ENCODE measurements around the gene HERPUD2.

Gene HERPUD2

DNA sequence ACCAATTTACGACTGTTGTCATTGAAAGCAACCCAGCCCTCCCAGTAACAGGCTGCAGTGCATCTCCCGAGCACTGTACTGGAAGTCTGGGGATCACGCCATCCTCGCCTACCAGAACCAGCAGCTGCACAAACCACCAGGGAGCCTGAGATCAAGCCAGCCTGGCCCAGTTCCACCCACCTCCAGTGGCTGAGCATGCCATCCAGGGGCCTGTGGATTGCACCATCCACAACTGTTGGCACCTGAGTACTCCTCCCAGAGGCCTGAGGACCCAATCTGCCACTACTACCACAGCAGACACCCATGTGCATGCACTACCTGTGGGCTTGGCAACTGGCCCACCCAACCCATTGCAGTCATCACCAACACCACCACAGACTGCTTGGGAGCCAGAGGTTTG, 44.2 kb downstream of the HERPUD2 start:
- DNase-seq (no peak), ATAC-seq (ENCODE audit: insufficient read depth, low read depth) (no peak)
- H3K27ac ChIP-seq (ENCODE audit: low read length) = no peak overlapping the region
- no peaks in the 10 kb centered on the region for H3K27me3 ChIP-seq (ENCODE audit: insufficient read depth, low read length, poor library complexity)
- H3K9me3 ChIP-seq (ENCODE audit: insufficient read depth, low read length, severe bottlenecking) = no peaks in the 10 kb centered on the region
- no peak overlapping the region for H2AFZ ChIP-seq (ENCODE audit: low read depth, low read length)
- peaks cover 11% of the 10 kb centered on the region; the same call in 1 of the 2 replicates for H4K20me1 ChIP-seq (ENCODE audit: insufficient read depth, low read length)
- H3K79me2 ChIP-seq (ENCODE audit: insufficient read depth, low read length) = peaks cover 32% of the 10 kb centered on the region
- H3K4me1 ChIP-seq (ENCODE audit: insufficient read depth, low read length) = no peaks in the 10 kb centered on the region
- no peak for TF ChIP-seq EZH2 (IDR thresholded peaks at IDR 0.05; ENCODE audit: borderline replicate concordance, low read depth, low read length, severe bottlenecking)
- TF ChIP-seq, protein P1, sequence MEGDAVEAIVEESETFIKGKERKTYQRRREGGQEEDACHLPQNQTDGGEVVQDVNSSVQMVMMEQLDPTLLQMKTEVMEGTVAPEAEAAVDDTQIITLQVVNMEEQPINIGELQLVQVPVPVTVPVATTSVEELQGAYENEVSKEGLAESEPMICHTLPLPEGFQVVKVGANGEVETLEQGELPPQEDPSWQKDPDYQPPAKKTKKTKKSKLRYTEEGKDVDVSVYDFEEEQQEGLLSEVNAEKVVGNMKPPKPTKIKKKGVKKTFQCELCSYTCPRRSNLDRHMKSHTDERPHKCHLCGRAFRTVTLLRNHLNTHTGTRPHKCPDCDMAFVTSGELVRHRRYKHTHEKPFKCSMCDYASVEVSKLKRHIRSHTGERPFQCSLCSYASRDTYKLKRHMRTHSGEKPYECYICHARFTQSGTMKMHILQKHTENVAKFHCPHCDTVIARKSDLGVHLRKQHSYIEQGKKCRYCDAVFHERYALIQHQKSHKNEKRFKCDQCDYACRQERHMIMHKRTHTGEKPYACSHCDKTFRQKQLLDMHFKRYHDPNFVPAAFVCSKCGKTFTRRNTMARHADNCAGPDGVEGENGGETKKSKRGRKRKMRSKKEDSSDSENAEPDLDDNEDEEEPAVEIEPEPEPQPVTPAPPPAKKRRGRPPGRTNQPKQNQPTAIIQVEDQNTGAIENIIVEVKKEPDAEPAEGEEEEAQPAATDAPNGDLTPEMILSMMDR (IDR thresholded peaks at IDR 0.05; ENCODE audit: borderline replicate concordance, extremely low read depth, low read length, poor library complexity, severe bottlenecking) = no peak
- no peak overlapping the region for H3K4me3 ChIP-seq (ENCODE audit: low read depth in 1 of 2, low read length in 2 of 2)
- no peak overlapping the region for H3K9ac ChIP-seq (ENCODE audit: low read depth, low read length)
- no peak overlapping the region for H3K4me2 ChIP-seq (ENCODE audit: insufficient read depth, low read length)
- peaks cover 14% of the 10 kb centered on the region for H3K36me3 ChIP-seq (ENCODE audit: insufficient read depth, low read length)

DNA sequence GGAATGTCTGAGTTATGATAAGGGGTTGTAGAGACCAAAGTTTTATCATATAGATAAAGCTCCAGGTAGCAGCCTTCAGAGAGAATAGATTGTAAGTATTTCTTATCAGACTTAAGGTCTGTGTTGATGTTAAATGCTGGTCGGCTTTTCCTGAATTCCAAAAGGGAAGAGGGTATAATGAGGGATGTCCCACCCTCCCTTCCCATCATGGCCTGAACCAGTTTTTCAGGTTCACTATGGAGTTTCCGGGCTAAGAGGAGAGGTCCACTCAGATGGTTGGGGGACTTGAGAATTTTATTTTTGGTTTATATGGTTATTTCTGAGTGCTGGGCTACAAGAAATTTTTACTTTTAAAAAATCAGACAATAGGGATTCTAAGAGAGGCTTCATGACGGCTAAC, 45.2 kb downstream of the HERPUD2 start:
- Histone ChIP-seq H3K4me1 (ENCODE audit: insufficient read depth, low read length) (no peaks in the 10 kb centered on the region), H4K20me1 (ENCODE audit: insufficient read depth, low read length) (peaks cover 14% of the 10 kb centered on the region), H3K27me3 (ENCODE audit: insufficient read depth, low read length, poor library complexity) (no peaks in the 10 kb centered on the region), H3K9ac (ENCODE audit: low read depth, low read length) (no peak overlapping the region), H3K79me2 (ENCODE audit: insufficient read depth, low read length) (peaks cover 30% of the 10 kb centered on the region), H3K4me3 (ENCODE audit: low read depth in 1 of 2, low read length in 2 of 2) (no peak overlapping the region), H3K4me2 (ENCODE audit: insufficient read depth, low read length) (no peak overlapping the region), H3K9me3 (ENCODE audit: insufficient read depth, low read length, severe bottlenecking) (no peaks in the 10 kb centered on the region), H3K36me3 (ENCODE audit: insufficient read depth, low read length) (peaks cover 14% of the 10 kb centered on the region), H3K27ac (ENCODE audit: low read length) (no peak overlapping the region), H2AFZ (ENCODE audit: low read depth, low read length) (no peak overlapping the region)
- DNase-seq (no peak), ATAC-seq (ENCODE audit: insufficient read depth, low read depth) (no peak)
- no peak for TF ChIP-seq EZH2 (IDR thresholded peaks at IDR 0.05; ENCODE audit: borderline replicate concordance, low read depth, low read length, severe bottlenecking)
- TF ChIP-seq, protein P1 (IDR thresholded peaks at IDR 0.05; ENCODE audit: borderline replicate concordance, extremely low read depth, low read length, poor library complexity, severe bottlenecking) = no peak

DNA sequence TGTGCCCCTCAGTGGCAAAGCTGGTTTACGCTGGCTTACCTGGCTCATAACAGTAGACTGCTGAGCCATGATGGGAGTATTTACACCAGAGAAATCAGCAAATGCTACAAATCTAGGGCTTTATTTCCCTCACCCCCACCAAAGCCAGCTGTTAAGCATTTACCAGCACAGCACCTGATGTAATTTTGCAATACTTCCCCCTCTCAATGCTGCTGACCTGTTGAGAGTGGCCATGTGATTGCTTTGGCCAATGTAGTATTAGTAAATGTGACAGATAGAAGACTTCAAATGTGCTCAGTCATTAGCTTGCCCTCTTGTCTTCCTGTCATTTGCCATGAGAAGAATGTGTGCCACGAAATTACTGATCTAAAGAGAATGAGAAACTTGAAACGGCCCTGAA, 46.6 kb downstream of the HERPUD2 start:
- Histone ChIP-seq H3K27ac (ENCODE audit: low read length) (no peak overlapping the region), H3K36me3 (ENCODE audit: insufficient read depth, low read length) (peaks cover 12% of the 10 kb centered on the region), H3K27me3 (ENCODE audit: insufficient read depth, low read length, poor library complexity) (no peaks in the 10 kb centered on the region), H3K4me3 (ENCODE audit: low read depth in 1 of 2, low read length in 2 of 2) (no peak overlapping the region), H3K9me3 (ENCODE audit: insufficient read depth, low read length, severe bottlenecking) (no peaks in the 10 kb centered on the region), H3K4me2 (ENCODE audit: insufficient read depth, low read length) (no peak overlapping the region), H2AFZ (ENCODE audit: low read depth, low read length) (no peak overlapping the region), H3K79me2 (ENCODE audit: insufficient read depth, low read length) (peaks cover 22% of the 10 kb centered on the region), H3K4me1 (ENCODE audit: insufficient read depth, low read length) (no peaks in the 10 kb centered on the region), H3K9ac (ENCODE audit: low read depth, low read length) (no peak overlapping the region), H4K20me1 (ENCODE audit: insufficient read depth, low read length) (peaks cover 14% of the 10 kb centered on the region)
- TF ChIP-seq, protein P1 (IDR thresholded peaks at IDR 0.05; ENCODE audit: borderline replicate concordance, extremely low read depth, low read length, poor library complexity, severe bottlenecking) = no peak
- TF ChIP-seq EZH2 (IDR thresholded peaks at IDR 0.05; ENCODE audit: borderline replicate concordance, low read depth, low read length, severe bottlenecking) = no peak
- ATAC-seq (ENCODE audit: insufficient read depth, low read depth) = no peak
- no peak for DNase-seq

DNA sequence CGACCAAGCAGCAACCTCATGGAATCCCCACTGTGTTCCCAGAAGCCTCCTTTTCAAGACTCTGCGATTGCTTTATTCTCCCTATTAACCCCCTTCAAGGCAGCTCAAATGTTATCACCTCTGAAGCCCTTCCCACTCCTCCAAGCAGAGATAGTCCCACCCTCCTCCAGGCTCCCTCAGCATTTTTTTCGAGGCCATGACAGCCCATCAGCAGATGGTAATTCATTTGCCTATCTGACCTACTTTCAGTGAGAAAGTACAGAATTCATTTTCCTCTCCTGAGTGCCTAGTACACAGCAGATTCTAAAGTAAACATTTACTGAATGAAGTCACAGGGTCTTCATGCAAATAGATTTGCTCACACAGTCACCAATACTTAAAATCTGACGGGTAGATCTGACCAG, 47.8 kb downstream of the HERPUD2 start:
- no peak for ATAC-seq (ENCODE audit: insufficient read depth, low read depth)
- TF ChIP-seq, protein P1 (IDR thresholded peaks at IDR 0.05; ENCODE audit: borderline replicate concordance, extremely low read depth, low read length, poor library complexity, severe bottlenecking) = no peak
- TF ChIP-seq EZH2 (IDR thresholded peaks at IDR 0.05; ENCODE audit: borderline replicate concordance, low read depth, low read length, severe bottlenecking) = no peak
- H3K27ac ChIP-seq (ENCODE audit: low read length) = no peak overlapping the region

More for the DNA sequence above, 47.8 kb downstream of the HERPUD2 start:
- Histone ChIP-seq H3K27me3 (ENCODE audit: insufficient read depth, low read length, poor library complexity) (no peaks in the 10 kb centered on the region), H3K79me2 (ENCODE audit: insufficient read depth, low read length) (peaks cover 25% of the 10 kb centered on the region), H3K4me1 (ENCODE audit: insufficient read depth, low read length) (no peaks in the 10 kb centered on the region), H3K9ac (ENCODE audit: low read depth, low read length) (no peak overlapping the region), H3K36me3 (ENCODE audit: insufficient read depth, low read length) (peaks cover 11% of the 10 kb centered on the region), H2AFZ (ENCODE audit: low read depth, low read length) (no peak overlapping the region), H3K4me3 (ENCODE audit: low read depth in 1 of 2, low read length in 2 of 2) (no peak overlapping the region), H3K9me3 (ENCODE audit: insufficient read depth, low read length, severe bottlenecking) (no peaks in the 10 kb centered on the region), H3K4me2 (ENCODE audit: insufficient read depth, low read length) (no peak overlapping the region), H4K20me1 (ENCODE audit: insufficient read depth, low read length) (peaks cover 14% of the 10 kb centered on the region)
- DNase-seq = no peak
